H1 (cell line): ENCODE measurements around the gene NCAM1. TPM values are rescaled to one million over a fixed set of nuclear protein-coding genes. Genes with fewer than 3 reads are reported as not detected.

Source experiments
- CTCF ChIA-PET: fragments of 300-600 bp; sonication (Branson Sonifier 250); formaldehyde crosslinking; loops from one replicate; lab custom pipeline; 2021; ENCODE audit not compliant: partially characterized antibody; lab: Charles Lee
- POLR2A ChIA-PET: fragments of 300-600 bp; sonication (Branson Sonifier 250); formaldehyde crosslinking; loops from one replicate; lab custom pipeline; 2021; ENCODE audit warnings: inconsistent platforms; ENCODE audit not compliant: partially characterized antibody; lab: Charles Lee
- DNase-seq, 2 experiments: peaks; one replicate each; pipeline versions ENCODE4 v3.0.0 to v3.0.0-alpha.2; 2010 to 2022; ENCODE audit warnings: low spot score in 2 of 2, low read depth in 1 of 2, mixed read lengths in 1 of 2
- FAIRE-seq: peaks from 2 replicates; lab custom pipeline; 2011; peaks lifted over from hg19 to GRCh38; lab: Jason Lieb, UNC
- H2AFZ ChIP-seq: 2 replicates; pipeline ENCODE4 v1.8.1; 2012; ENCODE audit warnings: low read length, inconsistent platforms
- H2AK5ac ChIP-seq: 2 replicates; pipeline ENCODE4 v1.6.1; 2013; ENCODE audit warnings: low read depth, low read length
- H2BK120ac ChIP-seq: replicated peaks from 2 replicates; pipeline ENCODE3; 2013; ENCODE audit warnings: low read depth, low read length, inconsistent platforms
- H2BK12ac ChIP-seq: 2 replicates; pipeline ENCODE4 v1.6.1; 2013; ENCODE audit warnings: low read depth, low read length
- H2BK15ac ChIP-seq: 2 replicates; pipeline ENCODE4 v1.6.1; 2013; ENCODE audit warnings: low read length
- H2BK20ac ChIP-seq: 2 replicates; pipeline ENCODE4 v1.6.1; 2013; ENCODE audit warnings: low read length
- H2BK5ac ChIP-seq: 2 replicates; pipeline ENCODE4 v1.6.1; 2013; ENCODE audit warnings: low read depth, low read length
- H3K14ac ChIP-seq: 2 replicates; pipeline ENCODE4 v1.6.1; 2013; ENCODE audit warnings: inconsistent platforms; ENCODE audit not compliant: insufficient read length
- H3K18ac ChIP-seq: 2 replicates; pipeline ENCODE4 v1.6.1; 2013; ENCODE audit warnings: low read length; ENCODE audit errors: extremely low read depth
- H3K23ac ChIP-seq: 2 replicates; pipeline ENCODE4 v1.6.1; 2013; ENCODE audit warnings: inconsistent platforms; ENCODE audit not compliant: insufficient read length
- H3K23me2 ChIP-seq: 2 replicates; pipeline ENCODE4 v1.6.1; 2013; ENCODE audit warnings: low read depth, low read length
- H3K27ac ChIP-seq: 2 replicates; pipeline ENCODE4 v1.6.1; 2011; ENCODE audit warnings: low read depth, low read length, inconsistent platforms
- H3K27me3 ChIP-seq, 4 experiments: replicated peaks in 1 of 4; 1 replicate in 1 of 4; 2 replicates in 3 of 4; pipeline versions ENCODE4 v1.6.1 to v1.8.1; 2011 to 2013; ENCODE audit warnings: low read length in 3 of 4, mild to moderate bottlenecking in 3 of 4, inconsistent platforms in 2 of 4, mixed read lengths in 2 of 4, moderate library complexity in 1 of 4; ENCODE audit not compliant: control insufficient read depth in 3 of 4, insufficient read depth in 3 of 4; ENCODE audit errors: extremely low read depth in 1 of 4
- H3K36me3 ChIP-seq, 4 experiments: 2 replicates each; pipeline versions ENCODE4 v1.6.1 to v1.8.1; 2011 to 2013; ENCODE audit warnings: mild to moderate bottlenecking in 4 of 4, low read length in 3 of 4, moderate library complexity in 2 of 4, control low read depth in 1 of 4, inconsistent platforms in 1 of 4; ENCODE audit not compliant: insufficient read depth in 4 of 4, control insufficient read depth in 2 of 4
- H3K4ac ChIP-seq: replicated peaks from 2 replicates; pipeline ENCODE3; 2013; ENCODE audit warnings: low read length, low read depth, mixed read lengths, inconsistent platforms; ENCODE audit not compliant: insufficient read length
- H3K4me1 ChIP-seq, 4 experiments: replicated peaks in 1 of 4; 1 replicate in 1 of 4; 2 replicates in 3 of 4; pipeline versions ENCODE4 v1.6.1 to v1.8.1; 2011 to 2013; ENCODE audit warnings: low read length in 3 of 4, inconsistent platforms in 2 of 4, mixed read lengths in 1 of 4; ENCODE audit not compliant: insufficient read depth in 4 of 4, control insufficient read depth in 3 of 4
- H3K4me2 ChIP-seq, 2 experiments: 2 replicates each; pipeline versions ENCODE4 v1.6.1 to v1.8.1; 2011 to 2013; ENCODE audit warnings: low read depth in 2 of 2, low read length in 2 of 2, control low read depth in 1 of 2, inconsistent platforms in 1 of 2, mild to moderate bottlenecking in 1 of 2; ENCODE audit not compliant: insufficient read depth in 1 of 2
- H3K4me3 ChIP-seq, 4 experiments: fragments of 200-600, 300-600 bp in 1 of 4; sonication (generic), shearing (Covaris generic), sonication (Bioruptor Twin) in 1 of 4; 2 replicates each; pipeline versions ENCODE4 v1.5.1 to v1.8.1; 2011 to 2016; ENCODE audit warnings: low read length in 4 of 4, low read depth in 3 of 4, control low read depth in 2 of 4, inconsistent platforms in 2 of 4, mild to moderate bottlenecking in 2 of 4, mixed read lengths in 1 of 4, moderate library complexity in 1 of 4; ENCODE audit not compliant: insufficient read depth in 2 of 4; ENCODE audit errors: extremely low read depth in 1 of 4
- H3K56ac ChIP-seq: replicated peaks from 2 replicates; pipeline ENCODE3; 2013; ENCODE audit warnings: low read depth, mild to moderate bottlenecking, mixed read lengths, low read length, inconsistent platforms; ENCODE audit not compliant: insufficient read length
- H3K79me1 ChIP-seq: 2 replicates; pipeline ENCODE4 v1.6.1; 2013; ENCODE audit warnings: low read depth, low read length, control low read depth
- H3K79me2 ChIP-seq, 2 experiments: 2 replicates each; pipeline versions ENCODE4 v1.6.1 to v1.8.1; 2012 to 2013; ENCODE audit warnings: low read length in 2 of 2, mild to moderate bottlenecking in 2 of 2, inconsistent platforms in 1 of 2; ENCODE audit not compliant: insufficient read depth in 2 of 2, control insufficient read depth in 1 of 2
- H3K9ac ChIP-seq, 4 experiments: replicated peaks in 1 of 4; 1 replicate in 1 of 4; 2 replicates in 3 of 4; pipeline versions ENCODE4 v1.6.1 to v1.8.1; 2011 to 2013; ENCODE audit warnings: low read depth in 3 of 4, low read length in 3 of 4, control low read depth in 2 of 4, mild to moderate bottlenecking in 2 of 4, moderate library complexity in 2 of 4, inconsistent platforms in 1 of 4; ENCODE audit errors: extremely low read depth in 1 of 4
- H3K9me3 ChIP-seq, 2 experiments: 2 replicates each; pipeline versions ENCODE4 v1.6.1 to v1.8.1; 2012 to 2013; ENCODE audit warnings: mild to moderate bottlenecking in 2 of 2, moderate library complexity in 2 of 2, control low read depth in 1 of 2, inconsistent platforms in 1 of 2, low read depth in 1 of 2, low read length in 1 of 2, mixed read lengths in 1 of 2; ENCODE audit not compliant: insufficient read depth in 2 of 2
- H4K20me1 ChIP-seq, 2 experiments: replicated peaks in 1 of 2; 2 replicates each; pipeline versions ENCODE3 to v1.8.1; 2011 to 2013; ENCODE audit warnings: inconsistent platforms in 2 of 2, low read length in 2 of 2, mild to moderate bottlenecking in 1 of 2; ENCODE audit not compliant: insufficient read depth in 2 of 2, control insufficient read depth in 1 of 2
- H4K5ac ChIP-seq: 2 replicates; pipeline ENCODE4 v1.6.1; 2013; ENCODE audit warnings: low read length, low read depth, mixed read lengths, inconsistent platforms; ENCODE audit not compliant: insufficient read length
- H4K8ac ChIP-seq: 2 replicates; pipeline ENCODE4 v1.8.0; 2013; ENCODE audit warnings: mild to moderate bottlenecking, moderate library complexity, low read length, inconsistent platforms; ENCODE audit not compliant: insufficient read depth; ENCODE audit errors: extremely low read depth
- H4K91ac ChIP-seq: replicated peaks from 2 replicates; pipeline ENCODE3; 2013; ENCODE audit warnings: low read length, mixed read lengths, inconsistent platforms; ENCODE audit not compliant: insufficient read length
- HDAC2 ChIP-seq, 2 experiments: fragments of 300-600 bp in 1 of 2; sonication (generic) in 1 of 2; IDR thresholded peaks; 2 replicates each; pipeline ENCODE4 v1.6.1; 2011 to 2012; ENCODE audit warnings: low read depth in 2 of 2, low read length in 2 of 2, mild to moderate bottlenecking in 2 of 2, moderate library complexity in 2 of 2, borderline replicate concordance in 1 of 2, inconsistent platforms in 1 of 2
- MAFK ChIP-seq: IDR thresholded peaks from 2 replicates; pipeline ENCODE4 v1.6.1; 2012; ENCODE audit warnings: low read depth, mild to moderate bottlenecking, improper control_type of control experiment, low read length
- SIX5 ChIP-seq: IDR thresholded peaks from 2 replicates; pipeline ENCODE4 v1.6.1; 2011; ENCODE audit warnings: mild to moderate bottlenecking, low read depth, low read length
- SP1 ChIP-seq: IDR thresholded peaks from 2 replicates; pipeline ENCODE4 v1.6.1; 2011; ENCODE audit warnings: low read depth, low read length
- SRF ChIP-seq: IDR thresholded peaks from 2 replicates; pipeline ENCODE4 v1.6.1; 2011; ENCODE audit warnings: mild to moderate bottlenecking, low read depth, low read length, moderate library complexity
- TCF12 ChIP-seq: IDR thresholded peaks from 2 replicates; pipeline ENCODE4 v1.6.1; 2011; ENCODE audit warnings: low read depth, mild to moderate bottlenecking, low read length
- TEAD4 ChIP-seq: IDR thresholded peaks from 2 replicates; pipeline ENCODE4 v1.6.1; 2012; ENCODE audit warnings: low read depth, low read length, inconsistent platforms, mixed read lengths
- WGBS, 2 experiments: shearing (Covaris generic) in 1 of 2; methylation state at CpG; one replicate each; pipeline versions ENCODE4 v1.1.6 to v1.1.7; 2013 to 2015; ENCODE audit warnings: low lambda C conversion rate in 2 of 2, mixed read lengths in 2 of 2, inconsistent platforms in 1 of 2, low coverage in 1 of 2, missing lambda C conversion rate in 1 of 2; ENCODE audit not compliant: insufficient replicate concordance in 2 of 2, insufficient coverage in 1 of 2, insufficient read length in 1 of 2; ENCODE audit errors: extremely low coverage in 1 of 2, missing lambda C conversion rate in 1 of 2; 5-methylcytosine and 5-hydroxymethylcytosine counted together
- polyA plus RNA-seq, 7 experiments: library from polyadenylated mRNA; depleted of rRNA in 3 of 7; stranded (reverse) in 5 of 7; unstranded in 2 of 7; fragments of >200 nt in 5 of 7; fragments of 200-250 nt in 2 of 7; gene quantifications; 1 replicate in 5 of 7; 2 replicates in 1 of 7; 4 replicates in 1 of 7; pipeline versions ENCODE4 v1.2.1 to v1.2.3, GENCODE V29; 2011 to 2013; ENCODE audit warnings: missing spikeins in 2 of 7, mixed read lengths in 2 of 7
- total RNA-seq: library from RNA; stranded (reverse); fragmentation: NEBNext Ultra II Directional; extraction: Animal tissue kit (Norgen Biotek cat#: 25700); gene quantifications from 2 replicates; pipeline ENCODE4 v1.2.1, GENCODE V29; 2021
- TF ChIP-seq, protein P1 (sequence below): IDR thresholded peaks from 2 replicates; pipeline ENCODE4 v1.6.1; 2012; ENCODE audit warnings: inconsistent platforms

The NCAM1 gene
- total and polyA plus RNA-seq, 2 of the 8 experiments (the other 6 are each of a cell fraction or from before 2014, with no cell fraction given): 3.1 to 4.3 TPM

DNA sequence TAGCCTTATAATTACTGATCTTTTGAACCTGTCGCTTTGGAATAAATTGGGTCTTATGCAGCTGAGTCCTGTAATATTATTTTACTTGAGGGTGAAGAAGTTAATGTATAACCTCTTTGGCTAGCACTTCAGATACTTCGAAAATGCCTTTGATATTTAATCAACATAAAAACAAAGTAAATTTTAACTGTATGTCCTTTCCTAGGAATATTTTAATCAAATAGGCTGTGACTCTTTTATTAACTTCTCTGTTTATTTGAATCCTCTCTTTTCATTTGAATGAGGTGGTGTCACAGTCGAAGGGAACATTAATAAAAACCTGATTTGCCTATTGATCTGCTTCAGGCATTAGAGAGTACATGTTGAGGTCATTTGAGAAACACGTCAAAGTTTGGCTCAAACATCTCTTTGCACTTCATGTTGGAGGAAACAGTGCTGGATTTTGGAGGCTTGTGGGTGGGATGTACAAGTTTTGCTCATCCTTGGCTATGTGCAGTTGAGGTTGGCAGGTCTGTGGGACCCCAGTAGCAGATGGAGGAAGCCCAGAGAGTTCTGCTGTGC is 143.6 kb downstream of the NCAM1 start:
- H2BK120ac ChIP-seq: no peak overlapping the region
- TF ChIP-seq SP1: no peak
- TF ChIP-seq, protein P1, sequence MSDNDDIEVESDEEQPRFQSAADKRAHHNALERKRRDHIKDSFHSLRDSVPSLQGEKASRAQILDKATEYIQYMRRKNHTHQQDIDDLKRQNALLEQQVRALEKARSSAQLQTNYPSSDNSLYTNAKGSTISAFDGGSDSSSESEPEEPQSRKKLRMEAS: no peak
- TF ChIP-seq MAFK: no peak
- no peak for TF ChIP-seq SRF
- no peak for TF ChIP-seq TCF12
- TF ChIP-seq TEAD4: no peak
- no peak for TF ChIP-seq SIX5
- no peak for TF ChIP-seq HDAC2 (IDR thresholded peaks at IDR 0.05; ENCODE audit: borderline replicate concordance in 1 of 2, low read depth in 2 of 2, low read length in 2 of 2)
- H3K27ac ChIP-seq: no peak overlapping the region
- H3K56ac ChIP-seq: no peak overlapping the region
- H3K27me3 ChIP-seq: no peaks in the 10 kb centered on the region
- no peak overlapping the region for H3K4ac ChIP-seq
- no peaks in the 10 kb centered on the region for H4K20me1 ChIP-seq
- H3K4me3 ChIP-seq: no peak overlapping the region
- H3K36me3 ChIP-seq: no peaks in the 10 kb centered on the region
- H2BK20ac ChIP-seq: no peak overlapping the region
- no peak for DNase-seq
- H2BK15ac ChIP-seq: no peak overlapping the region
- H3K14ac ChIP-seq: no peak overlapping the region
- H2AK5ac ChIP-seq: no peak overlapping the region
- no peak overlapping the region for H4K91ac ChIP-seq
- no peaks in the 10 kb centered on the region for H3K9me3 ChIP-seq
- WGBS, 2 experiments: 83% methylated on average over 4 of the region's 4 CpGs; no CpG with 5 or more reads in 1 of the 2 experiments
- no peaks in the 10 kb centered on the region for H3K79me2 ChIP-seq
- no peak overlapping the region for H3K4me2 ChIP-seq
- no peak overlapping the region for H4K8ac ChIP-seq
- H3K23me2 ChIP-seq: no peaks in the 10 kb centered on the region
- H2BK12ac ChIP-seq: no peak overlapping the region
- no peaks in the 10 kb centered on the region for H3K79me1 ChIP-seq
- H2BK5ac ChIP-seq: no peak overlapping the region
- CTCF ChIA-PET: interaction anchor here (0.6 to 0.8 kb wide), 2 partner anchors 19 to 26 kb away, joined by 3 to 4 read pairs; no protein-coding TSS in a partner anchor
- H2AFZ ChIP-seq: no peak overlapping the region
- H3K18ac ChIP-seq: no peak overlapping the region
- POLR2A ChIA-PET: no interaction called here
- no peak for FAIRE-seq
- no peak overlapping the region for H3K9ac ChIP-seq
- H4K5ac ChIP-seq: no peak overlapping the region
- peaks cover 0 to 4% (median 0%) of the 10 kb centered on the region in 4 experiments; a peak in 1 of 7 replicates for H3K4me1 ChIP-seq
- H3K23ac ChIP-seq: no peak overlapping the region
